Endodermal cell (in vitro differentiated cells): ENCODE data around the gene KCTD8. TPM values are rescaled to one million over a fixed set of nuclear protein-coding genes. Genes with fewer than 3 reads are reported as not detected.

Experiments used
- DNase-seq: peaks from one replicate; pipeline ENCODE4 v3.0.0-alpha.2; 2017
- H3K27ac ChIP-seq: 2 replicates; pipeline ENCODE4 v1.5.1; 2013; ENCODE audit warnings: mild to moderate bottlenecking, low read depth, low read length, moderate library complexity
- H3K27me3 ChIP-seq: 2 replicates; pipeline ENCODE4 v1.6.1; 2013; ENCODE audit warnings: mild to moderate bottlenecking, low read length, moderate library complexity; ENCODE audit not compliant: insufficient read depth, control insufficient read depth, poor library complexity, severe bottlenecking
- H3K36me3 ChIP-seq: 2 replicates; pipeline ENCODE4 v1.7.0; 2013; ENCODE audit warnings: mild to moderate bottlenecking, low read length, moderate library complexity; ENCODE audit not compliant: control insufficient read depth, insufficient read depth
- H3K4me1 ChIP-seq: one replicate; pipeline ENCODE4 v1.7.0; 2013; ENCODE audit warnings: low read length; ENCODE audit not compliant: control insufficient read depth, insufficient read depth
- H3K4me3 ChIP-seq: 2 replicates; pipeline ENCODE4 v1.5.1; 2013; ENCODE audit warnings: mild to moderate bottlenecking, low read length, moderate library complexity
- H3K9ac ChIP-seq: 2 replicates; pipeline ENCODE4 v1.6.1; 2013; ENCODE audit warnings: mild to moderate bottlenecking, low read length, moderate library complexity; ENCODE audit not compliant: poor library complexity, severe bottlenecking; ENCODE audit errors: extremely low read depth
- H3K9me3 ChIP-seq: 2 replicates; pipeline ENCODE4 v1.6.1; 2013; ENCODE audit warnings: mild to moderate bottlenecking, low read length, moderate library complexity; ENCODE audit not compliant: control insufficient read depth
- H3K27ac Mint-ChIP-seq: 2 replicates; pipeline ENCODE4 v1.8.0; 2020; ENCODE audit warnings: mixed read lengths
- H3K27me3 Mint-ChIP-seq: 2 replicates; pipeline ENCODE4 v1.8.0; 2021; ENCODE audit warnings: mild to moderate bottlenecking, mixed read lengths; ENCODE audit not compliant: insufficient read depth
- H3K36me3 Mint-ChIP-seq: 2 replicates; pipeline ENCODE4 v1.8.0; 2020; ENCODE audit warnings: low read depth, mixed read lengths
- H3K4me1 Mint-ChIP-seq: 2 replicates; pipeline ENCODE4 v1.8.0; 2020; ENCODE audit warnings: mixed read lengths
- H3K4me3 Mint-ChIP-seq: 2 replicates; pipeline ENCODE4 v1.8.0; 2020; ENCODE audit warnings: mild to moderate bottlenecking, moderate library complexity, mixed read lengths
- H3K9me3 Mint-ChIP-seq: 2 replicates; pipeline ENCODE4 v1.8.0; 2020; ENCODE audit warnings: mild to moderate bottlenecking, mixed read lengths
- CTCF ChIP-seq: fragments of 200-600 bp; sonication (generic); conservative IDR thresholded peaks from 2 replicates; pipeline ENCODE4 v1.5.0; 2021; ENCODE audit warnings: antibody characterized with exemption, mild to moderate bottlenecking
- WGBS, 2 experiments: methylation state at CpG; one replicate each; pipeline versions ENCODE4 v1.1.5 to v1.1.7; 2013; ENCODE audit warnings: missing lambda C conversion rate in 2 of 2, mixed read lengths in 1 of 2; ENCODE audit not compliant: insufficient coverage in 1 of 2, insufficient read length in 1 of 2; 5-methylcytosine and 5-hydroxymethylcytosine counted together
- total RNA-seq, 2 donors: library from RNA; stranded (reverse); fragmentation: NEBNext Ultra II Directional in 1 of 2; extraction: Animal tissue kit (Norgen Biotek cat#: 25700) in 1 of 2; gene quantifications; 2 replicates in 1 of 2; 3 replicates in 1 of 2; pipeline ENCODE4 v1.2.1, GENCODE V29; 2021

KCTD8 gene
- total RNA-seq, 2 donors from 2014 or later: 0.88 to 1.2 TPM

GRCh38 chr4:44487341-44487740 lies 38.7 kb upstream of the KCTD8 start:
- DNase-seq: no peak
- no peak overlapping the region for H3K9ac ChIP-seq
- H3K36me3 Mint-ChIP-seq: no peaks in the 10 kb centered on the region
- H3K27me3 Mint-ChIP-seq: no peaks in the 10 kb centered on the region
- H3K27me3 ChIP-seq: no peaks in the 10 kb centered on the region
- no peak overlapping the region for H3K4me3 Mint-ChIP-seq
- peaks cover 14% of the 10 kb centered on the region for H3K9me3 Mint-ChIP-seq
- no peaks in the 10 kb centered on the region for H3K4me1 ChIP-seq
- H3K27ac ChIP-seq: no peak overlapping the region
- H3K9me3 ChIP-seq: peaks cover 19% of the 10 kb centered on the region
- 74% methylated on average over 3 of the region's 3 CpGs; no CpG with 5 or more reads in 1 of the 2 experiments for WGBS, 2 experiments
- no peak for TF ChIP-seq CTCF
- no peaks in the 10 kb centered on the region for H3K36me3 ChIP-seq
- no peaks in the 10 kb centered on the region for H3K4me1 Mint-ChIP-seq
- H3K4me3 ChIP-seq: no peak overlapping the region
- H3K27ac Mint-ChIP-seq: no peak overlapping the region

GRCh38 chr4:44479731-44480130 lies 31.1 kb upstream of the KCTD8 start:
- Mint-ChIP-seq H3K9me3 (peaks cover 8% of the 10 kb centered on the region), H3K4me1 (no peaks in the 10 kb centered on the region), H3K36me3 (no peaks in the 10 kb centered on the region), H3K27me3 (no peaks in the 10 kb centered on the region), H3K27ac (no peak overlapping the region), H3K4me3 (no peak overlapping the region)
- Histone ChIP-seq H3K27me3 (no peaks in the 10 kb centered on the region), H3K36me3 (no peaks in the 10 kb centered on the region), H3K27ac (no peak overlapping the region), H3K9me3 (peaks cover 3% of the 10 kb centered on the region), H3K4me3 (no peak overlapping the region), H3K9ac (no peak overlapping the region), H3K4me1 (no peaks in the 10 kb centered on the region)
- no peak for DNase-seq
- TF ChIP-seq CTCF: no peak

- Mint-ChIP-seq H3K36me3 (no peaks in the 10 kb centered on the region), H3K27ac (no peak overlapping the region), H3K27me3 (peaks cover 5% of the 10 kb centered on the region), H3K4me1 (no peaks in the 10 kb centered on the region), H3K9me3 (no peaks in the 10 kb centered on the region), H3K4me3 (no peak overlapping the region)
- Histone ChIP-seq H3K27me3 (peaks cover 6% of the 10 kb centered on the region), H3K27ac (no peak overlapping the region), H3K9me3 (no peaks in the 10 kb centered on the region), H3K36me3 (no peaks in the 10 kb centered on the region), H3K4me1 (no peaks in the 10 kb centered on the region), H3K4me3 (no peak overlapping the region), H3K9ac (no peak overlapping the region)
- no peak for DNase-seq
- WGBS, 2 experiments: 94% methylated on average over 1 of the region's 1 CpG; no CpG with 5 or more reads in 1 of the 2 experiments
- no peak for TF ChIP-seq CTCF
Measured at GRCh38 chr4:44462259-44462658, 13.7 kb upstream of the KCTD8 start.
